Colonic mucosa (tissue), 4 donors: ENCODE measurements around the gene NT5DC3. TPM values are rescaled to one million over a fixed set of nuclear protein-coding genes. Genes with fewer than 3 reads are reported as not detected.

ENCODE experiments used
- DNase-seq: peaks from one replicate; pipeline ENCODE4 v3.0.0-alpha.2; 2020
- H3K27ac ChIP-seq: fragments of 200-600 bp; one replicate; pipeline ENCODE4 v1.8.0; 2021
- H3K27me3 ChIP-seq: fragments of 200-600 bp; one replicate; pipeline ENCODE4 v1.8.0; 2021
- H3K36me3 ChIP-seq: fragments of 200-600 bp; one replicate; pipeline ENCODE4 v1.8.0; 2021
- H3K4me1 ChIP-seq: fragments of 200-600 bp; one replicate; pipeline ENCODE4 v1.8.0; 2021; ENCODE audit warnings: mild to moderate bottlenecking
- H3K4me3 ChIP-seq: fragments of 200-600 bp; one replicate; pipeline ENCODE4 v1.8.0; 2021
- H3K9ac ChIP-seq, 2 donors: one replicate each; pipeline ENCODE4 v1.7.0; 2013; ENCODE audit warnings: control low read depth in 2 of 2, low read depth in 2 of 2, low read length in 2 of 2
- H3K9me3 ChIP-seq: fragments of 200-600 bp; one replicate; pipeline ENCODE4 v1.8.0; 2021
- CTCF ChIP-seq: fragments of 200-600 bp; IDR thresholded peaks from one replicate; pipeline ENCODE4 v1.8.0; 2022; ENCODE audit warnings: antibody characterized with exemption, mild to moderate bottlenecking
- intact Hi-C: fragments of 100-400 bp; cut with DNase I; formaldehyde crosslinking; loops from one replicate; pipeline ENCODE4 v1.14.1; 2022
- total RNA-seq, 2 donors: library from RNA; stranded (reverse); fragmentation: NEBNext Ultra II Directional in 1 of 2; extraction: Animal tissue kit (Norgen Biotek cat#: 25700) in 1 of 2; gene quantifications; one replicate each; pipeline ENCODE4 v1.2.1, GENCODE V29; 2021
- donor health status: healthy.
- donor health status: DM: no; HTN: no; CAD: no.
- donor health status: DM: no; HTN: no; CAD: no.

Gene NT5DC3
- total RNA-seq, 2 donors from 2014 or later, result 10.0 to 22.6 TPM

DNA sequence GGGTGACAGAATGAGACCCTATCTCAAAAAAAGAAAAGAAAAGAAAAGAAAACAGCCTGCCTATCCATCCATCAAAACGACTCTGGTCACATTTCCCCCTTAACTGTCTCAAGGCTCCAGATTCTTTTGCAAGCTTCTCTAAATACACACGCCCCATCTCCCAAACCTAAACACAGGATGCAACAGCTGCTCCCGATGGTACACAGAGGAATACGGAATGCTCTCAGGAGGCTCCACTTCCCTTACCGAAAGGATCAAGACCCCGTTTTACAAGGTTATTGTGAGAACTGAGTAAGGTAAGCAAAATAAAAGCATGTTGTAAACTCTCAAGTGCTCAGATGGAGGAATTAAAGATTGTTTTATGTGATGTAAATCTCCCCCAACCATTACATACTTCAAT lies 62.3 kb downstream of the NT5DC3 start:
- no peaks in the 10 kb centered on the region for H3K36me3 ChIP-seq
- H3K9ac ChIP-seq, result no peak overlapping the region
- no peak overlapping the region for H3K27ac ChIP-seq
- H3K4me3 ChIP-seq, result no peak overlapping the region
- no peak for DNase-seq
- no peak for TF ChIP-seq CTCF
- intact Hi-C loops, result no loop called here
- H3K4me1 ChIP-seq, result no peaks in the 10 kb centered on the region
- no peaks in the 10 kb centered on the region for H3K27me3 ChIP-seq
- H3K9me3 ChIP-seq, result no peaks in the 10 kb centered on the region

GRCh38 chr12:103774977-103775560 lies 66.0 kb downstream of the NT5DC3 start:
- H3K9me3 ChIP-seq, result no peaks in the 10 kb centered on the region
- H3K27ac ChIP-seq, result no peak overlapping the region
- intact Hi-C loops, result loop anchor here (5.0 kb wide), 1 partner anchor 97 kb away; no protein-coding TSS in a partner anchor
- H3K4me3 ChIP-seq, result no peak overlapping the region
- TF ChIP-seq CTCF, result no peak
- DNase-seq, result no peak
- no peaks in the 10 kb centered on the region for H3K4me1 ChIP-seq
- H3K36me3 ChIP-seq, result no peaks in the 10 kb centered on the region
- H3K9ac ChIP-seq, result no peak overlapping the region
- H3K27me3 ChIP-seq, result no peaks in the 10 kb centered on the region

GRCh38 chr12:103773109-103773910 lies 67.7 kb downstream of the NT5DC3 start:
- H3K36me3 ChIP-seq, result no peaks in the 10 kb centered on the region
- H3K4me1 ChIP-seq, result no peaks in the 10 kb centered on the region
- no peak overlapping the region for H3K4me3 ChIP-seq
- intact Hi-C loops, result loop anchor here (5.0 kb wide), 1 partner anchor 99 kb away; no protein-coding TSS in a partner anchor
- no peak for DNase-seq
- no peak overlapping the region for H3K27ac ChIP-seq
- H3K27me3 ChIP-seq, result no peaks in the 10 kb centered on the region
- H3K9ac ChIP-seq, result no peak overlapping the region
- no peak for TF ChIP-seq CTCF
- H3K9me3 ChIP-seq, result no peaks in the 10 kb centered on the region

- H3K4me1 ChIP-seq, result no peaks in the 10 kb centered on the region
- H3K36me3 ChIP-seq, result no peaks in the 10 kb centered on the region
- no peak for TF ChIP-seq CTCF
- DNase-seq, result no peak
- no peak overlapping the region for H3K4me3 ChIP-seq
- H3K9ac ChIP-seq, result no peak overlapping the region
- intact Hi-C loops, result loop anchor here (5.0 kb wide), 1 partner anchor 100 kb away; no protein-coding TSS in a partner anchor
- no peaks in the 10 kb centered on the region for H3K9me3 ChIP-seq
- H3K27ac ChIP-seq, result no peak overlapping the region
- no peaks in the 10 kb centered on the region for H3K27me3 ChIP-seq
Observed at GRCh38 chr12:103772367-103773108, 68.5 kb downstream of the NT5DC3 start.

DNA sequence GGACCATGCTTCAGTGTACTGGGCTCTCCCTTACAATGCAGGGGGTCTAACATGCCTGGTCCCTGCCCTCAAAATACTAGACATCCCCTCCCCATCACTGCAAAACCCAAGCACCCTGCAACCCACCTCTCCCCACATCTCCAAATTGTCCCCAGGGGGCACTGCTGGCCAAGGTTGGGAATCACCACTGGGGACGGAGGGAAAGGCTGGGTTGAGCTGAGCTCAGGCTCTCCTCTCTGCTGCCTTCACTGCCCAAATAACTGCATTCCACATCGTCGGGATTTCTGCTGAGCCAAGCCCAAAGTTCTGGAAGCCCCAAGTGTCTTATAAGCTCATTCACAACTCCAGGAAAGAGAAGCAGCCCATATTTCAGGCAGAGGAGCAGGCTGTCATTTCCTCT lies 69.6 kb downstream of the NT5DC3 start:
- intact Hi-C loops, result loop anchor here (5.0 kb wide), 1 partner anchor 101 kb away; no protein-coding TSS in a partner anchor
- peak; percentile 16 for TF ChIP-seq CTCF
- Histone ChIP-seq H3K27me3 (no peaks in the 10 kb centered on the region), H3K4me1 (no peaks in the 10 kb centered on the region), H3K9ac (no peak overlapping the region), H3K36me3 (no peaks in the 10 kb centered on the region), H3K27ac (no peak overlapping the region), H3K9me3 (no peaks in the 10 kb centered on the region), H3K4me3 (no peak overlapping the region)
- DNase-seq, result peak; percentile 37
